Stimulated activated CD8-positive, alpha-beta memory T cell treated with anti-CD3 and anti-CD28 coated beads, Interleukin-12 subunit alpha, Interleukin-12 subunit beta, amount 100 ng/mL, for 4 hours (primary cell): ENCODE measurements around the gene IL1RL2.

Experiments
- DNase-seq: peaks from one replicate; pipeline ENCODE4 v3.0.0-alpha.2; 2020; ENCODE audit warnings: low read depth

IL1RL2 gene

DNA sequence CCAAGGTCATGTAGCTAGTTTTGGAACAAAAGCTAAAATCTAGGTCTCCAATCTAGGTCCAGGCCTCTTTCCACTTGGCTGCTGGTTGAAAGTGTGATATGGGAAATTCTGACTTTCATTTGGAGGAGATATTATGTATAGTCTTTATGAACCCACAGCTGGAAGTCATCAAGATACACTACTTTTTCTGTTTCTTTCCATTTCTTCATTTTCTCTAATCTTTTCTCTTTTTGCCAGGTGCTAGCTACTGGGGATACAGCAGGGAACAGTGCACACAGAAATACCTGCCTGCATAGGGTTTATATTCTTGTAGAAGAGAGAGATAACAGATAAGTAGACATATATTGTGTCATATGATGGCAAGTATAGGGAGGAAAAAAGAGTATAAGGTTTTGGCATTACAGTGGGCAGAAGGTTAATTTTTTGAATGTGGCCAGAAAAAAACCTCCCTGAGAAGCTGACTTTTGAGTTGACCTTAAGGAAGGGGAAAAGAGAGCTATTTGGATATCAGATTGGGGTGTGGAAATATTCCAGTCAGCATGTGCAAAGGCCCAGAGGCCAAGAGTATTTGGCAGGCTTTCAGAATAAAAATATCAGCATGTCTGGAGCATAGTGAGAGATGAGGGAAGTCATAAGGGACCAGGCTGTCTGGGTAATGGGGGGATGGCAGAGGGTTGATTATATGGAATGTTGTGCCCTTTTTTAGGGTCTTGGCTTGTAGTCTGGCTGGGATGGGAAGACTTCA is 28.6 kb upstream of the IL1RL2 start:
- DNase-seq = no peak

DNA sequence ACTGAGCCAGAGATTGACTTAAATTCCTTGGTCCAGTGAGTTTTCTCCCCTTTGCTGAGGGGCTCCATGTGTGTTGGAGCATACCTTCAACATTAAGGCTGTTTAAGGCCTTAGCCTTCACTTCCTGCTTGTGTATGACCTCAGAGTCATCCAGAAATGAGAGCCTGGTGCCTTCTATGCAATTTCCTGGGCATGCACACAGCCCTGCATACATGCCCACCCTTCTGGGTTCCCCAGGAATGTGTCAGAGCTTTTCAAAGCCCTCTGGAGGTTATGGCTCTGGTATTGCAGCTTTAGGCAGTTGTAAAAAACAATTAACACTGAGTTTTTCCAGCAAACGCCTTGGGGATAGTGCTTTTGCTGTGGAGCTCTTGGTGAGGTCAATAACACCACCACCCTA is 27.5 kb upstream of the IL1RL2 start:
- DNase-seq = no peak

DNA sequence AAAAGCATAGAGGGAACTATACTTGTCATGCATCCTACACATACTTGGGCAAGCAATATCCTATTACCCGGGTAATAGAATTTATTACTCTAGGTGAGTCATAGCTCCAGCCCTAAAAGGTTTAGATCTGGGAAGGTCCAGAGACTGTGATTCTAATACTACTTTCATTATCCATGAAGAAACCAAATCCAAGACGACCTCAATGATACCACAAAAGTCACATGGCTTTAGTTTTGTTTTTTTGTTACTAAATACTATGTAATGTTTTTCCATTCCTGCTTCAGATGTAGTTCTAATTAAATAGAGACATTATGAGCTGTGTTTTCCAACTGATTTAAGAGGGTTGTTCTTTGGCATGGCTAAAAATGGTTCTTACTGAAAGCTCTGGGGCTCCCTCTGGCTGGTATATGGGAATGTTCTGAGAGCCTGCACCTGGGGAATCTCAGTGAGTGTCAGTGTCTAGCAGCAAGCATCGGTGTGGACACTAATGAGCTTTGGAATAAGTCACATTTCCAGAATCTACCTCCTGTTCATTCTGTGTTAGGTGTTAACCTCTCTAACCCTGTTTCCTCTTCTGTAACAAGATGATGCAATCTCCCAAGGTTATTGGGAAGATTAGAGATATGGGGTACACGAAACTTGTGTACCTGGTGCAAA is 20.5 kb upstream of the IL1RL2 start:
- no peak for DNase-seq

DNA sequence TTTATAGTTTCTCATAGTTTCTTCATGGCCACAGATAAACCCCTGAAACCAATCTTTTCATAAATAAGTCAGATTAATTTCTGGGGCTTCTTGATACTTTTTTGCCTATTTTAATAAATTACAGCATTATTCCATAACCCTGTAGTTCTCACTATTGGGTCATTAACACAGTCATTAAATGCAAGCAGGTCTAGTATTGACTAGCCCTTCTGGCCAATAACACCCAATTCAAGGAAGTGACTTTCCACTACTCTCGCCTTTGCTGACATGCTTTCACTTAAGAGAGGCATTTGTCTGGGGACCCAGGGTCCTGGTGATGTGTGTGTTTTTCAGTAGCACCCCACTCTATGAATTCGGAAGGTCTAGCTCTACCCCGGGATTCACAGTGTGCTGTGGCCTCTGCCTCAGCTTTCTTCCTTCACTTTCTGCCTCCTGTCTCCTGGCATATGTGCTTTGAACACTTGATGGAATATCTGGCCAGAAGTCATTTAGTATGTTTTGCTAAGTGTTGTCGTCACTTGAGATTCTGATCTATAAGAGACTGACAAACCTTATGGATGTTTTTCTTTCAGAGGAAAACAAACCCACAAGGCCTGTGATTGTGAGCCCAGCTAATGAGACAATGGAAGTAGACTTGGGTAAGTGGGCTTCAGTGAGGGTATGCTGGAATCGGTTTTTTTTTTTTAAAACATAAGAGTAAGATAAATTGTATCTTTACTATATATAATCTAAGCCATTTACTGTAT is 18.6 kb upstream of the IL1RL2 start:
- DNase-seq = no peak

DNA sequence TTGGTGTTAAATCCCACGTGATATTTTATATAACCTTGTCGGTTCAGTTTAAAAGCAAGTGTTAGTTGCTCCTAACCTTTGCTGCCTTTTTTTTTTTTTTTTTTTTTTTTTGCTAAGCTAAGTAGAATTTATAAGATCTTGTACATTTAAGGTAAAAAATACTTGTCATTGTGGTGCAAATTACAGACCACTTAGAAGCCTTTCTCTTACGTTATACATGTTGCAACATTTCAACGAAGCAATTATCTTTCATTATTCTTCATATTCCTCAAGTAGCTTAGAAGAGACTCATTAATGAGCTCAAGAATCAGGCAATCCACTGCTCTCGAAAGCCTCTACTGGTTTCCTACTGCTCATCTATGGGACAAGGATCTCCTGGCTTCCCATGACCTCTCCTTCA is 14.9 kb upstream of the IL1RL2 start:
- DNase-seq = no peak

DNA sequence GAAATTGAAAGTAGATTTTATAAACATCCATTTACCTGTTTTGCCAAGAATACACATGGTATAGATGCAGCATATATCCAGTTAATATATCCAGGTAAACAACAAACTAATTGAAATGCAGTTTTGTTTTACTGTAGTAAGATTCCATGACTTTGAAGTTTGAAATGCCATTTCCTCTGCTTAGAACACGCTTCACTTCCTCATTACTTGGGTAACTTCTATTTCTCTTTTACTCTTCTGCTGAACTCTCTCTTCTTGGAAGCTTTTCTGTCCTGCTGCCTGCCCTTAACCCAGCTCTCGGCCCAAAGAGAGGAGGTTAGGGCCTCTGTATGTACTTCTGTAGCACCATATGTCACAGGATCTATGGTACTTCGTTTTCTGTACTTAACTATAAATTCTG is 14.1 kb upstream of the IL1RL2 start:
- no peak for DNase-seq

DNA sequence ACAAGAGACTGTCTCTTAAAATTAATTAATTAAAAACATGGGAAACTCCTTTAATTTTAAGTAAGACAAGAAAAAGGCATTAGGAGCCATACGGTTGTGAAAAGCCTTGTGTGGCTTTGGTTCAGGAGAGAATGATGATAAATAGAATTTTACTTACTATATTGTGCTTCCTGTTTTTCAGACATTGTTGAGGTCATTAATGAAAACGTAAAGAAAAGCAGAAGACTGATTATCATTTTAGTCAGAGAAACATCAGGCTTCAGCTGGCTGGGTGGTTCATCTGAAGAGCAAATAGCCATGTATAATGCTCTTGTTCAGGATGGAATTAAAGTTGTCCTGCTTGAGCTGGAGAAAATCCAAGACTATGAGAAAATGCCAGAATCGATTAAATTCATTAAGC is 10.7 kb upstream of the IL1RL2 start:
- no peak for DNase-seq

DNA sequence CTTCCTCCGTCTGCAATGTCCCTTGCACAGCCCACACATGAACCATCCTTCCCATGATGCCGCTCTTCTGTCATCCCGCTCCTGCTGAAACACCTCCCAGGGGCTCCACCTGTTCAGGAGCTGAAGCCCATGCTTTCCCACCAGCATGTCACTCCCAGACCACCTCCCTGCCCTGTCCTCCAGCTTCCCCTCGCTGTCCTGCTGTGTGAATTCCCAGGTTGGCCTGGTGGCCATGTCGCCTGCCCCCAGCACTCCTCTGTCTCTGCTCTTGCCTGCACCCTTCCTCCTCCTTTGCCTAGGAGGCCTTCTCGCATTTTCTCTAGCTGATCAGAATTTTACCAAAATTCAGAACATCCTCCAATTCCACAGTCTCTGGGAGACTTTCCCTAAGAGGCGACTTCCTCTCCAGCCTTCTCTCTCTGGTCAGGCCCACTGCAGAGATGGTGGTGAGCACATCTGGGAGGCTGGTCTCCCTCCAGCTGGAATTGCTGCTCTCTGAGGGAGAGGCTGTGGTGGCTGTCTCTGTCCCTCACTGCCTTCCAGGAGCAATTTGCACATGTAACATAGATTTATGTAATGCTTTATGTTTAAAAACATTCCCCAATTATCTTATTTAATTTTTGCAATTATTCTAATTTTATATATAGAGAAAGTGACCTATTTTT is 8.9 kb upstream of the IL1RL2 start:
- no peak for DNase-seq

DNA sequence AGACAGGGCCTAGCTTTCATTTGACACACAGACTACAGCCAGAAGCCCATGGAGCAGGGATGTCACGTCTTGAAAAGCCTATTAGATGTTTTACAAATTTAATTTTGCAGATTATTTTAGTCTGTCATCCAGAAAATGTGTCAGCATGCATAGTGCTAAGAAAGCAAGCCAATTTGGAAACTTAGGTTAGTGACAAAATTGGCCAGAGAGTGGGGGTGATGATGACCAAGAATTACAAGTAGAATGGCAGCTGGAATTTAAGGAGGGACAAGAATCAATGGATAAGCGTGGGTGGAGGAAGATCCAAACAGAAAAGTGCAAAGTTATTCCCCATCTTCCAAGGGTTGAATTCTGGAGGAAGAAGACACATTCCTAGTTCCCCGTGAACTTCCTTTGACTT is 7.8 kb upstream of the IL1RL2 start:
- no peak for DNase-seq

DNA sequence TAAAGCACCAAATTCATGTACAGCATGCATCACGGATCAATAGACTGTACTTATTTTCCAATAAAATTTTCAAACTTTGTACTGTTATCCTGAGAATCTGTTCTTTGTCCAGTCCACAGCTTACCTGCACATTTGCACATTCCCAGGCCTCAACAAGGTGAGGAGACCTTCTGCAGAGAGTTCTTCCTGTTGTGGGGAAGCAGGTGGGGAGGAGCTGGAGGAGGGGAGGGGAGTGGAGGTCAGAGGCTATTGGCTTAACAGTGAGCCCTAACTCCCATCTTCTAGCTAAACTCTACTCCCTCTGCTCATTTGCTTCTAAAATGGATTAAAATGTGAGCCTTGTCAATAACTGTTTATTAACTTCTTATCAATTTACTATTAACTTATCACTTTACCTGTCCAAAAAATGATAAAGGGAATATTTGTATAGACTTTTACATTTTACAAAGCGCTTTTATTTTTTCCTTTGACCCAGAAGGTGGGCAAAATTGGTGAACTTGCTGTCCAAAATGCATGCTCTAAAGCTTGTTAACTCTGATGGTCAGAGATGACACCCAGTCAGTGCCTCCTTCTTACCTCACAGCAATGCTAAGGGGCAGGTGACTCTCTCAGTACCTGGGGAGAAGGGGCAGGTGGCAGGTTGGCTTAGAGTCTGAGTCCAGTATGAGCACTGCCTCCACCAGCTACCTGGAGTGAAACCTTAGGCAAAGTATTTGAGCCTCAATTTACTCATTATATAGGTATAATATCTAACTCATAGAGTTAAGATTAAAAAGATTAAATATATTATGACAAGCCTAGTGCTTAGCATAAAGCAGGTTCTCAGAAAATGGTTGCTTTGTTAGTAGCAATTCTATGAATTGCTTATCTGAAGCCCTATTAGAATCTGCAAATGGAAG is 6.8 kb upstream of the IL1RL2 start:
- no peak for DNase-seq

DNA sequence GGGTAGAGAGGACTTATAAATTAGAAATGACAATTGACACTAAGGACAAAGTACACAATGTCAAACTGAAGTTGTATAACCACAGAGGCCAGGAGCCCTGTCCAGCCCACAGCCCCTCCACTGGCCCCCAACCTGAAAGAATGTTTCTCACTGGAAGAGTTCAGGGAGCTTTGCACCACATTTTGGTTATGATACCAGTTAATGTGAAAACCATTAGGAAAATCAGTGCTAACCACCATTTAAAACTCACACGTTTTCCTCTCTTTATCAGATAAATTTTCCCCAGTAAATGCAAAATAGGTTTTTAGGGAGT is 6.2 kb upstream of the IL1RL2 start:
- no peak for DNase-seq

DNA sequence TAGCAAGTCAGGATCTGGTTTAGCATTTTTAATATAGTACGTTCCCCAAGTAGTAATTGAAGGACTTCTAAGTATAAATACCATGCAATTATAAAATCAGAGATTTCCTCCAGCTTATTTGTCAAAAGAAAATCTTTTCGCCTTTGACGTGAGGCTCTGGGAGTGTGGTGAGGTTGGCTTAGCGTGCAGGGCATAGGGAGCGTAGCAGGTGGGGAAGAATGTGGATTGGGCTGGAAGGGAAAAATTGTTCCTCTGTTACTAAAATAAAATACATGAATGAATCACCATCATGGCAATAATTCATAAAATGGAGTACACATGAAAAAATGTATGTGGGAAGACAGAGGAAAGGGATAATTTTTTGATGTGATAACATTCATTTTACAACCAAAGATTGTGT is 5.4 kb upstream of the IL1RL2 start:
- no peak for DNase-seq

DNA sequence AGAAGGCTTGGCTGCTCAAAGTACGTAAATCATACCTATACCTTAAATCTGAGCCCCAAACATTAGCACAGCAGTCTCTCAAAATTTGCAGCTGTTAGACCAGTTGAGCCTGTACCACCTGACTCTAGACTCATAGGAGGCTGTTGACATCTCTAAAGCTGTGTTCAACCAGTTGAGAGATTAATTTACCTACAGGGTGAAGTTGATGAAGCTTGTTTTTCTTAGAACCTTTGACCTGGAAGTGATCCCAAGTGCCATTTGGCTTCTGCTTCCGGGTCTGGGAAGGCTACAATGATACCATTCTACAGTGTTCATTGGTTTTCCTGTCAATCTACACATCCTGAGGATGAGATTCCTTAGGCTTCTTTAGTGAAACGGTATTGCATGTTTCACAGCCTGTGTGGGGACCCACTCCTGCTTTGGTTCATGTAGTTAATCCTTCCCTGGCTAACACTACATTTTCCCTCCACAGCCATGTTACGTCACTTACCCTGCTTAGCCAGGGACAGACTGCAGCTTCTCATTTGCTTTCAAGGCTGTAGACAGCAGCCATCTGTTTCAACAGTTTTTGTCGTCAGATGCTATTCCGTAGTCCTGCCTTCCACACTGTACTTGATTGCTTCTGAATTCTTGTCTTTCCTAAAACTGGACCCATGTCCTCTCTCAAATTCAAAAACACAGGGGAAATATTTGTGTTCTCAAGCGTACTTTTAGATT is 4.7 kb upstream of the IL1RL2 start:
- no peak for DNase-seq

DNA sequence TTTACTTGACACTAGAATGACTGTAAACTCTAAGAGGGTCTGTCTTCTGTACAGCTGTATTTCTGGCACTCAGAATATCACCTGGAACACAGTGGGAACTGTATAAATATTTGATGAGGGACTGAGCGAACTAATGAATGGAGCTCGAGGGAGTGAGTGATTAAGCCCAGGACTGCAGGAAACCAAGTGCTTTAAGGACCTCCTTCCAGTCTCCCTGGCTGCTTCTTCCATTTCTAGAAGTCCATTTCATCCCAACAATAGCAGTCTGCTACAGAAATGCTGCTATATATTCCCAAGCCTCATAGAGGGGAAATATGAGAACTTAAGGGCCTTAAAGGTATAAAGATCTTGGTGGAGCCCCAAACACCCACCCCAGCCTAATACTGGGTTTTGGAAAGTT is 2.8 kb upstream of the IL1RL2 start:
- no peak for DNase-seq

DNA sequence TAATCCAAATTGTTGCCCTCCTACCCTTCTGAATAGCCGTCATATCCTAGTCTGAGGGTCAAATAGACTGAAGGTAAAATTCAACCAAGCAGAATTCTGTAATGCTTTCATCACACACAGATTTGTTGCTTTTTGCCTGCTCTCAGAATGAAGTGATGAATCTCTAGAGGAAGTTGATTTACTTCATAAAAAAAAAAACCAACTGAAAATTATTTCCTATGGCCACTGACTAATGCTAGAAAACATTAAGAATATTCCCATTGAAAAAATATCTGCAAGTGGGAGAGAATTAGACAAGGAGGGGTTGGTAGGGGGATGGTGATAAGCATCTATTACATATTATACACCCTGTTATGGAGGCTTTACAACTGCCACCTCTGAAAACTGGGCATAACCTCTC is 2.3 kb upstream of the IL1RL2 start:
- DNase-seq = no peak

DNA sequence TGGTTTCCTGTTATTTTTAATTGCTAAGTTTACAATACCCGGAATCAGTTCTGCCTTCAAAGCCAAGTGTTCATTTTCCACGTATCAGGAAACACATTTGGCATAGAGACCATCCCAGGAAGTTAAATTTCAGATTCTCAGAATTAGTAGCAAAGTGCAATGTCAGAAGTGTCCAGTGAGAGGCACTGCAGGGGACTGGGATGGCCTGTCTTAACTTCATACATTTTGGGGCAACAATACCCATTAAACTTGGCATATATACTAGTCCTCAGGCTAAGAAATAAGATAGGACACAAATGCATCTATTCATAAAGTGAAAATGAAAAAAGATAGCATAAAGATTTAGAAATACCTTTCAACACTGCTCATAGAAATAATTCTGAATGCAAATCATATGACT is 1.5 kb upstream of the IL1RL2 start:
- DNase-seq = no peak

DNA sequence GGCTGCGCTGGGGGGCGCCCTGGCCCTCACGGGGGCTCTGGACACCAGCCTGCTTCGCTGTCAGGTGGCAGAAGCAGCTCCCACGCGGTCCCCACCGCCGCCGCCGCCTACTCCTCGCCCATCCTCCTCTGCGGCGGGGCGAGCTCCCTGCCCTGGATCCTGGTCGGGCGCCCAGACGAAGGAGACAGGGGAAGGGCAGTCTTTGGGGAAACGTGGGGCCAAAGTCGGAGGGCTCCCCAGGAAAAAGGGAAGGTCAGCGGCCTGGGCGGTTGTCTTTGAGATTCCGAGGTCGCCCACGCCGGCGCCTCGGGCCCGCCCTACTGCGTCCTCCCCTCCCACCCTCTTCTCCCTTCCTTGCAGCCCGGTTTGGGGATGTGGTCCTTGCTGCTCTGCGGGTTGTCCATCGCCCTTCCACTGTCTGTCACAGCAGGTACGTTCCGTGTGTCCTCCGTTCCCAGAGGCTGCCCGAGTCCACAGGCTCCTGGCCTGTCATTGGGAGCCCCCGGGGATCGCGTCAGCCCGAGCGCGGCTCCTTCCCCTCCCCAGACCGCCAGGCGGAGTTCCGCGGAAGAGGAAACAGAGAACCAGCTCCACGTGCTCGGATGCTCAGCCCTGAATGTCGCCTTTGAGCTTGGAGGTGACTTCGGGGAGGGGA is 800 bp downstream of the IL1RL2 start:
- DNase-seq = peak; percentile 29

DNA sequence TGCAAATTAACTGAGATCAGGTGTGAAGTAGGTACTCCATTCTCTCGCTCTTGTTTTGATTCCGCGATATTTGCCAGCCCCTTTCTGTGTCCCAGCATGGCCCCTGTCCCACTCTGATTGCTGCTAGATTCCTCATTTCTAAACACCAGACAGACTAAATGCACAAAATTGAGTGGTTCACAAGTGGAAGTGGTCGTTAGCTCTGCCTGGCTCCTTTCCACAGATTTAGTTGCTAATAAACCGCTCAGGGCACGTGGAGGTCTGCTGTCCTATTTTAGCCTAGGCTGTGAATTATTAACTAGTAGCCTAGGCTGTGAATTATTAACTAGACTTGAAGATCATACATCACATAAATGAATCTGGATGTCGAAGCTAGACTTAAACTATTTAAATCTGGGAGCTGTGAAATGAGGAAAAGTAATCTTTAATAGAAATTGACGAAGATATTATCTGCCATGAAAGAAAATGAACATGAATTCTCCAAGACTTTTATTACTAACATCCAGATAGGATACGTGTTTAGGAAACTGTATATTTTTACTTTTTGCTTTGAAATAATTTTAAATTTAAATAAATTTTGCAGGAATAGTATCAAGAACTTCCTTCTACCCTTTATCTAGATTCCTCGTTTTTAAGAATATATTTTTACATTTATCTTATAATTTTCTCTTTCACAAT is 3.7 kb downstream of the IL1RL2 start:
- no peak for DNase-seq

DNA sequence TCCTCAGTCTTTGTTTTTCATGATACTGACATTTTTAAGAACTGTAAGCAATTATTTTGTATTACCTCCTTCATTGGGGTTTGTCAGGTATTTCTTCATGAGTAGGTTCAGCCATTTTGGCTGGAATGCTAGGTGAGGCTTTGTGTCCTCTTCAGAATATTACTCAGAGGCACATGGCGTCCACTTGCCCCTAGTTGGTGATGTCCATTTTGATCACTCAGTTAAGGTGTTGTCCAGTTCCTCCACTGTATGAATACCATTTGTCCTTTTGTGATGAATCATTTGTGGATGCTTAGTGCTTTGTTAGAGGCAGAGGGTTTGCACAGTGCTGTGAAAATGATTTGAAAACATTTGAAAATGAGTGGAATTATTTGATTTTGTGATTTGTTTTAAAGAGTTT is 4.7 kb downstream of the IL1RL2 start:
- no peak for DNase-seq

DNA sequence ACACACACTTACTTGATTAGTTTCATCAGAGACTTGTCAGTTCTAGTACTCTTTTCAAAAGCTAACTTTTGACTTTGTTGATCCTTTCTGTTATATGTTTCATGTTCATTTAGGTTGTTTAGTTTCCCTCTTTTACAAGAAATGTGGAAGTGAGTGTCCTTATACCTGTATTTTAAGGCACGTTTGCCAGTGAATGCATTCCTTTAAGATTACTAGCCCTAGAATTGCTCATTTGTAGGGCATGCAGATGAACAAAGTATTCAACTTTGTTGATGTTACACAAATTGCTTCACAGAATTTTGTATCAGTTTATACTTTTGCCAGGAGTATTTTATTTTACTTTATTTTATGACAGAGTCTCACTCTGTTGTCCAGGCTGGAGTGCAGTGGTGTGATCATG is 6.3 kb downstream of the IL1RL2 start:
- DNase-seq = no peak
